Mammary epithelial cell (primary cell): ENCODE measurements around the gene AAGAB.

Experiments
- EZH2 ChIP-seq: IDR thresholded peaks from 2 replicates; pipeline ENCODE4 v1.6.1; 2012; ENCODE audit warnings: low read length, inconsistent platforms, borderline replicate concordance
- TF ChIP-seq, protein P1 (sequence below), 2 donors: IDR thresholded peaks in 1 of 2; conservative IDR thresholded peaks in 1 of 2; 2 replicates each; pipeline ENCODE4 v1.5.1; 2011 to 2012; ENCODE audit warnings: inconsistent platforms in 2 of 2, low read length in 2 of 2, mild to moderate bottlenecking in 2 of 2, control low read depth in 1 of 2, low read depth in 1 of 2; ENCODE audit not compliant: insufficient read depth in 1 of 2; ENCODE audit errors: extremely low read depth in 1 of 2

- TF ChIP-seq, protein P1, sequence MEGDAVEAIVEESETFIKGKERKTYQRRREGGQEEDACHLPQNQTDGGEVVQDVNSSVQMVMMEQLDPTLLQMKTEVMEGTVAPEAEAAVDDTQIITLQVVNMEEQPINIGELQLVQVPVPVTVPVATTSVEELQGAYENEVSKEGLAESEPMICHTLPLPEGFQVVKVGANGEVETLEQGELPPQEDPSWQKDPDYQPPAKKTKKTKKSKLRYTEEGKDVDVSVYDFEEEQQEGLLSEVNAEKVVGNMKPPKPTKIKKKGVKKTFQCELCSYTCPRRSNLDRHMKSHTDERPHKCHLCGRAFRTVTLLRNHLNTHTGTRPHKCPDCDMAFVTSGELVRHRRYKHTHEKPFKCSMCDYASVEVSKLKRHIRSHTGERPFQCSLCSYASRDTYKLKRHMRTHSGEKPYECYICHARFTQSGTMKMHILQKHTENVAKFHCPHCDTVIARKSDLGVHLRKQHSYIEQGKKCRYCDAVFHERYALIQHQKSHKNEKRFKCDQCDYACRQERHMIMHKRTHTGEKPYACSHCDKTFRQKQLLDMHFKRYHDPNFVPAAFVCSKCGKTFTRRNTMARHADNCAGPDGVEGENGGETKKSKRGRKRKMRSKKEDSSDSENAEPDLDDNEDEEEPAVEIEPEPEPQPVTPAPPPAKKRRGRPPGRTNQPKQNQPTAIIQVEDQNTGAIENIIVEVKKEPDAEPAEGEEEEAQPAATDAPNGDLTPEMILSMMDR (conservative IDR thresholded peaks at IDR 0.05 in 1 of 2, IDR thresholded peaks at IDR 0.05 in 1 of 2; ENCODE audit: extremely low read depth in 1 of 2, insufficient read depth in 1 of 2, low read depth in 1 of 2, low read length in 2 of 2), result no peak
- no peak for TF ChIP-seq EZH2
These were observed at the start of gene AAGAB, which contains the start of gene IQCH for GRCh38 chr15:67254238-67255175.
